ENCODE measurements around the gene REP15.

REP15 gene

GRCh38 chr12:27665704-27666103 is 30.5 kb upstream of the REP15 start:
- DNase-seq (ENCODE audit: low read depth) = no peak
- H3K4me3 ChIP-seq (ENCODE audit: low read depth, low read length) = no peak overlapping the region
- no peak for TF ChIP-seq CTCF (IDR thresholded peaks at IDR 0.05; ENCODE audit: insufficient read depth, low read depth, low read length, missing control alignments)

GRCh38 chr12:27666510-27666909 is 29.7 kb upstream of the REP15 start:
- TF ChIP-seq CTCF (IDR thresholded peaks at IDR 0.05; ENCODE audit: insufficient read depth, low read depth, low read length, missing control alignments) = no peak
- no peak for DNase-seq (ENCODE audit: low read depth)
- H3K4me3 ChIP-seq (ENCODE audit: low read depth, low read length) = no peak overlapping the region

- TF ChIP-seq CTCF (IDR thresholded peaks at IDR 0.05; ENCODE audit: insufficient read depth, low read depth, low read length, missing control alignments) = no peak
- H3K4me3 ChIP-seq (ENCODE audit: low read depth, low read length) = no peak overlapping the region
- DNase-seq (ENCODE audit: low read depth) = no peak
These were observed 28.7 kb upstream of the REP15 start for GRCh38 chr12:27667540-27667939.

- no peak overlapping the region for H3K4me3 ChIP-seq (ENCODE audit: low read depth, low read length)
- no peak for TF ChIP-seq CTCF (IDR thresholded peaks at IDR 0.05; ENCODE audit: insufficient read depth, low read depth, low read length, missing control alignments)
- DNase-seq (ENCODE audit: low read depth) = no peak
These were observed 24.2 kb upstream of the REP15 start for GRCh38 chr12:27672051-27672450.

- H3K4me3 ChIP-seq (ENCODE audit: low read depth, low read length) = no peak overlapping the region
- no peak for DNase-seq (ENCODE audit: low read depth)
- no peak for TF ChIP-seq CTCF (IDR thresholded peaks at IDR 0.05; ENCODE audit: insufficient read depth, low read depth, low read length, missing control alignments)
These were observed 23.6 kb upstream of the REP15 start for GRCh38 chr12:27672643-27673042.

- no peak for DNase-seq (ENCODE audit: low read depth)
- H3K4me3 ChIP-seq (ENCODE audit: low read depth, low read length) = no peak overlapping the region
- TF ChIP-seq CTCF (IDR thresholded peaks at IDR 0.05; ENCODE audit: insufficient read depth, low read depth, low read length, missing control alignments) = no peak
These were observed 23.0 kb upstream of the REP15 start for GRCh38 chr12:27673101-27673718.

- no peak overlapping the region for H3K4me3 ChIP-seq (ENCODE audit: low read depth, low read length)
- DNase-seq (ENCODE audit: low read depth) = no peak
- no peak for TF ChIP-seq CTCF (IDR thresholded peaks at IDR 0.05; ENCODE audit: insufficient read depth, low read depth, low read length, missing control alignments)
These were observed 21.3 kb upstream of the REP15 start for GRCh38 chr12:27674989-27675388.

Data from GM12865 (cell line).